Stimulated activated CD4-positive, alpha-beta T cell treated with anti-CD3 and anti-CD28 coated beads, Interleukin-4, amount 100 ng/mL, for 48 hours (primary cell): ENCODE measurements around the gene CRHR1.
"Not testable (repeated sequence)": the region's sequence is repeated elsewhere in the genome, so short reads cannot be mapped to it uniquely, and the experiment has no call there.

ENCODE experiments used
- DNase-seq, 2 donors: peaks; one replicate each; pipeline ENCODE4 v3.0.0-alpha.2; 2020; ENCODE audit warnings: low read depth in 2 of 2

Gene CRHR1

GRCh38 chr17:45845376-45846185 is 61.5 kb downstream of the CRHR1 start:
- no peak for DNase-seq

- no peak for DNase-seq
Observed at GRCh38 chr17:45846223-45846622, 62.1 kb downstream of the CRHR1 start.

GRCh38 chr17:45846646-45847045 is 62.5 kb downstream of the CRHR1 start:
- no peak for DNase-seq

DNA sequence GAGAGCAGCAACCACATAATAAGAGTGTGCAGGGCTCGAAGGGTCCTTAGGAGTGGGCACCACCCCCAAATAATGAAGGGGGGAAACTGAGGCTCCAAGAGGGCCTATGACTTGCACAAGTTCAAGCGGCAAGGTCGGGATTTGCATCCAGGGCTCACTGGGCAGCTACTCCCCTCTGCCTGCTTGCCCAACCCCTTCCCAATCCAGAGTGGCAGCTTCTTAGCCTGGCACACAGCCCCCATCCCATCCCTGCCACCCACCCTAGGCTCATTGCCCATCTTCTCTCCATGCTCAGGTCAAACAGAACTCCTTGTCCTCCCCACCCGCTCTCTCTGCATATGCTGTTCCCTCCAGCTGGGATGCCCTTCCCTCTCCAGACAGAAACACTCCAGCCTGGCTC is 63.0 kb downstream of the CRHR1 start:
- no peak for DNase-seq

DNA sequence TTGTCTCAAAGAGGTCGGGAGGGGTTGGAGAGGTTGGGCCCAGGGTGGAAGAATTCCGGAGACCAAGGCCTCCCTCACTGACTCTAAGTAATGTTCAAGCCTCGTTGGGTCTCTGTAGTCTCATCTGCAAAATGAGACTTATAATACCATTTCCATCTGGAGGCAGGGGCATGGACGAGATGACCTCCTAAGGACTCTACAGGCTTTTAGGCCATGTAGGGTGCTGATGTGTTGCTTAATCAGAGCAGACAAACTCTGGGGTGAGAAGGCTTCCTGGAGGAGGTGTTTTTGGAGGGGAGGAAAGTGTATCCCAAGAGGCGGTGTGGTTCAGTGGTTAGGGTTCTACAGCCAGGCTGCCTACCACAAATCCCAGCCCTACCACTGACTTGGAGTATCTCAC is 63.6 kb downstream of the CRHR1 start:
- DNase-seq, result no peak

DNA sequence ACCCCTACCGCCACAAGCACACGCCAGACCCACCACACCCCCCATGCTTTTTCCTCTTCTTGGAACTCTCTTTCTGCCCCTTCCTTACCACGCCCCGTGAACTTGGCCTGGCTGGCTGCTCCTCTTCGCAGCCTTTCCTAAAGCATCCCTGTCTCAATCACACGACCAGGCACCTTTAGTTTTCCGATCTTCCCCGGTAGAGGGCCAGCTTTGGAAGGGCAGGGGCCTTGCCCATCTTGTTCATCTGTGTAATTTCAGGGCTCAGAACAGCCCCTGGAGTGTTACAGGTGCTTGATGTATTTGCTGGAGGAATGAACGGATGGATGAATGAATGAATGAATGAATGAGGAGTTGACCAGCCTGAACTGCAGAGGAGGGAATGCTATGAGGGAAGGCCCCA is 64.3 kb downstream of the CRHR1 start:
- no peak for DNase-seq

GRCh38 chr17:45848868-45849535 is 64.9 kb downstream of the CRHR1 start:
- DNase-seq, result no peak

- DNase-seq, result no peak
Observed at GRCh38 chr17:45849536-45849990, 65.4 kb downstream of the CRHR1 start.

- no peak for DNase-seq
Observed at GRCh38 chr17:45850011-45850410, 65.9 kb downstream of the CRHR1 start.

- no peak for DNase-seq
Observed at GRCh38 chr17:45850468-45850867, 66.3 kb downstream of the CRHR1 start.

- DNase-seq, result no peak
Observed at GRCh38 chr17:45851022-45851421, 66.9 kb downstream of the CRHR1 start.

- no peak for DNase-seq
Observed at GRCh38 chr17:45851464-45851863, 67.3 kb downstream of the CRHR1 start.

GRCh38 chr17:45851873-45852272 is 67.8 kb downstream of the CRHR1 start:
- no peak for DNase-seq

DNA sequence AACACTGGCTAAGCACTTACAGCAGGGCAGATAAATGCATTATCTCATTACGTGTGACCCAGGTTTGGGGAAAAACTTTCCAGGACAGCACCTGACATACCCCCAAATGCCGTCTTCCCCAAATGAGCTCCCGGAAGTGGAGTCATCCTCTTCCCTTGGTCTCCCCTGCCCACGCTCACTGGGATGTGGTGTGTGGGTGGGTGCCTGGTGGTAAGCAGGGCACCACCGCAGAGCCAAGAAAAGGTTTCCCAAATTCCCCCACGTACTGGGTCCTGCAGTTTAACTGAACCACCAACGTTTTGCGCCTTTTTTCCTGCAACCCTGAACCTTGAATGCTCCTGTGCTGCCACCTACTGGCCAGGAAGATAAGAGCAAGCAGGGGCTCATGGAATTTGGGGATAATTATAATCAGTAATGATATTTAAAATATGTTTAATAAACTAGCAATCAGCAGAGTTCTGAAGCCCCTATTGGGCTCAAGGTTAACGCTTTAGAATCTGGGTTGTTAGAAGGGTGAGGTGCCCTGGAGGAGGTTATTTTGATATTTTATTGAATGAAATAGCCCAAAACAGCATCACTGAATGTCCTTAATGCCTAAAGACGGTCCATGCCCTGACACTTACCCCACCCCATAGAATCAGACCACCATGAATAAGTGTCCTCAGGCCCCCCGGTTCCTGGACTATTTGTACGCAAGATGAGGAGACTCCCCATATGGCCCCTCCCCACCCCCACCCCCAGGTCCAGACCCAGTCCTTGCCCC is 68.6 kb downstream of the CRHR1 start:
- DNase-seq, result peak; percentile 44 to 63

- DNase-seq, result no peak
Observed at GRCh38 chr17:45854209-45854608, 70.1 kb downstream of the CRHR1 start.

- DNase-seq, result no peak
Observed at GRCh38 chr17:45855691-45856336, 71.7 kb downstream of the CRHR1 start.

GRCh38 chr17:45857977-45858708 is 74.0 kb downstream of the CRHR1 start:
- DNase-seq, result no peak

DNA sequence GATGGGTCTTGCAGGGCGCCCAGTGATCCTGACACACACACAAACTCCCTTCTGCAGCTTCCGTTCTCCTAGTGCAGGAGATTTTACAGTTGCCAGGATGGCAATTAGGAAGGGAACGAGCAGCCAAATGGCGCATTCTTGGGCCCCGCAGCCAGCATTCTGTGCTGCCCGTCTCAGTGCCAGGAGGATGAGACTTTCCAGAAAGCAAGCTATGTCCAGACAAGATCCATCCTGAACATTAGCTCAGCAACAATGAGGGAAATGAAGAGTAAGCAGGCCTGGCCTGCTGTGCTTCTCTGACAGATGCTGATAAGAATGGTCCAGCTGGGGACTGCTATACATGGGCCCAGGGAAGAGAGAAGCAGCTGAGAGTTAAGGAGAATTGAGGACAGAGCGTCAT is 77.0 kb downstream of the CRHR1 start:
- no peak for DNase-seq

- not testable (repeated sequence) for DNase-seq
Observed at GRCh38 chr17:45862127-45862526, 78.0 kb downstream of the CRHR1 start.

DNA sequence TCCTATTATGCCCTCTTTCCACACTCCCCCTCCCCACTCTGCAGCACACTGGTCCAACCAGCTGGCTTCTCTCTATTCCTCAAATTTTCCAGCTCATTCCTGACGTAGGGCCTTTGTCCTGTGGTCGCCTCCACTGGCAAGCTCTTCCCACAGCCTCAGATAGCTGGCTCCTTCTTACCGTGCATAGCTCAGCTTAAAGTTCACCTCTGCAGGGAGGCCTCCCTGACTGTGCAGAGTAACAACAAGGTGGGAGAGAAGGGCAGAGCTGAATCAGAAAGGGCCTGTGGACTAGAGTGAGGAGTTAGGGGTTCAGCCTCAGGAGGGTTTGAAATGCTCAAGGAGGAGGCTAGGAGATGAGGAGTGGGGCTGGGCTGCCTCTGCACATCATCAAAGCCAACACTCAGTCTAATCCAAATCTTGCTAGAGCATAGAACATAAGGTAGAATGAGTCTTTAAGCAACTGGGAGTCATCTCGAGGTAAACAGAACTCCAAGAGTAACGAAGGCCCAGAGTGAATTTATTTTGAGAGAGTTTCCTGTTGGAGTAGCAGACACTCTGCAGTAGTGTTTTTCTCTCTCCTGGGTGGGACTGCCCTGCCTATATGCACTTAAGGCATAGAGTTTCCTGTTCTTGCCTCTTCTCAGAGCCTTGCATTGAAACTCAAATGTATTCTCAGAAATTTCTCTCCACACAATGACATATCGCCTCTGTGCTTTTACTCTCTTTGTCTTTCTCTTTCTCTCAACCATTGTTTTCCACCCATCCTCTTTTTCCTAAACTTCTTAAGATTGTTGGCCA is 79.9 kb downstream of the CRHR1 start:
- DNase-seq, result no peak
